GM19463 (cell line): ENCODE data around the gene TACC2.
"Not testable (repeated sequence)": the region's sequence is repeated elsewhere in the genome, so short reads cannot be mapped to it uniquely, and the experiment has no call there.

ENCODE experiments used
- ATAC-seq: cut with Tn5 transposase; IDR thresholded peaks from one replicate; pipeline ENCODE4 v1.9.1; 2021; ENCODE audit warnings: mild to moderate bottlenecking, moderate library complexity; ENCODE audit not compliant: unreplicated experiment

The TACC2 gene

GRCh38 chr10:122185643-122186042 is 196.7 kb downstream of the TACC2 start:
- no peak for ATAC-seq

DNA sequence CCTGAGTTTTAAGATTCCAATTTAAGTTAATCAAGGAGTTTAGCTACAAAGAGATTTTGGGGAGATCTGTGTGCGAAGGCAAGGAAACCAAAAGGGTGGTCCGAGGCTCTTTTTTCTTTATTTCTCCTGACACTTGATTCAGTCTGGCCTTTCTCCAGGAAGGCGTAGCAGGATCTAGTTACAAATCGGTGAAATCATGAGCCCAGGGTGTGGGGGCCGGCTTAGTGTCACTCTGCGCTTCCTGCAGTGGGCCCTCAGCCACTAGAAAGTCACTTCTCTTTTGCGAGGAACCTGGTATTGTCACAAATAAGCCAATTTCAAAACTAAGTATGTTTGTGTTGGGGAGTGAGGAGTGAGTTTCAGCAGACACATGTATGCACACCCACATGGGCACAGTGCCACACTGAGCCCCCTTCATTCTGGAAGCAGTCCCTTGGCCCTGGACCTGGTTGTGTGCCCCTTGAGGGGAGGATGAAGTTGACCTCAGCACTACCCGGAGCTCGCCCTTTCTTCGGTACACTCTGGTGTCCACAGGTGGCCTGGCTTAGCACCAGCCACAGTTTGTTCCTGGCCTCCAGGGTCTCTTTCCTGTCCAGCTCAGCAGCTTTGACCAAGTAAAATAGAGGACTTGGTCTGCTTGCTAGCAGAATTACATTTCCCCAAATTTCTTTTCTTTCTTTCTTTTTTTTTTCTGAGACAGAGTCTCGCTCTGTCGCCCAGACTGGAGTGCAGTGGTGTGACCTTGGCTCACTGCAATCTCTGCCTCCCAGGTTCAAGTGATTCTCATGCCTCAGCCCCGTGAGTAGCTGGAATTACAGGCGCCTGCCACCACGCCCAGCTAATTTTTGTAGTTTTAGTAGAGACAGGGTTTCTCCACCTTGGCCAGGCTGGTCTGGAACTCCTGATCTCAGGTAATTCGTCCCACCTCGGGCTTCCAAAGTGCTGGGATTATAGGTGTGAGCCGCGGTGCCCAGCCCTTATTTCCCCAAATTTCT is 198.2 kb downstream of the TACC2 start:
- ATAC-seq, result no peak

GRCh38 chr10:122188706-122189105 is 199.7 kb downstream of the TACC2 start:
- no peak for ATAC-seq

DNA sequence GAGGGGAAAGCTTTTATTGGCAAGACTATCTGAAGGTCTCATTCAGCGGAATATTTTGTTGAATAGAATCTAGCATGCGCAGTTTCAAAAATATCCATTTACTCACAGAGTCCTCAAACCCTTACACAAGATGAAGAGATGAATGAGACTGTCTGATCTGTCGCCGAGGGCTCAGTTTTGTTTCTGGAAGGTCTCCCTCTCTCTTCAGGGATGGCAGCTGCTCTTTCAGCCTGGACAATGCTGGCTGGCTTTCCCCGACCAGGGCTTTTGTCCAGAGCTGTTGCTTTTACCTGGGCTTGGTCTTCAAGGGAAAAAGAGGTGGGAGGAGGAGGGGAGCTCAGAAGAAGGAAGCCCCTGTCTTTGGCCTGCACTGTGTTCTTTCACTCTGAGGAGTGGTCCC is 200.2 kb downstream of the TACC2 start:
- ATAC-seq, result no peak

- no peak for ATAC-seq
These were observed 201.4 kb downstream of the TACC2 start for GRCh38 chr10:122190176-122190943.

- no peak for ATAC-seq
These were observed 203.1 kb downstream of the TACC2 start for GRCh38 chr10:122191936-122192541.

GRCh38 chr10:122194251-122194650 is 205.3 kb downstream of the TACC2 start:
- no peak for ATAC-seq

DNA sequence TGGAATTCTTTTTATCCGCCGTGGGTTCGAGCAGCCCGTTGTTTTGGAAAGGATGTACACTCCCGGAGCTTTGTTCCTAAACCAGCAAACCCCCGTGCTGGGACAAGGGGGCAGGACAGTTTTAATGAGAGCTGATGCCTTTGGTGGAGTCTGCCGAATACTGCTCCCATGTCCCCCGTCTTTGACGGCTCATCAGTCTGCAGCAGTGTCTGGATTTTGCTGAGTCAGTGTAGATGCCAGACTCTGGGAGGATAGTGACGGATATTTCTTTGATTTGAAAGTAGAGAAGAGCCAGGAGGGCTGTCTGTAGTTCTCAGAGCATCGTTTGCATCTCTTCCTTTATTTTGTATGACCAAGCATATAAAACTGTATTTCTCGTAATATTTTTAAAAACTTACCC is 207.3 kb downstream of the TACC2 start:
- ATAC-seq, result no peak

DNA sequence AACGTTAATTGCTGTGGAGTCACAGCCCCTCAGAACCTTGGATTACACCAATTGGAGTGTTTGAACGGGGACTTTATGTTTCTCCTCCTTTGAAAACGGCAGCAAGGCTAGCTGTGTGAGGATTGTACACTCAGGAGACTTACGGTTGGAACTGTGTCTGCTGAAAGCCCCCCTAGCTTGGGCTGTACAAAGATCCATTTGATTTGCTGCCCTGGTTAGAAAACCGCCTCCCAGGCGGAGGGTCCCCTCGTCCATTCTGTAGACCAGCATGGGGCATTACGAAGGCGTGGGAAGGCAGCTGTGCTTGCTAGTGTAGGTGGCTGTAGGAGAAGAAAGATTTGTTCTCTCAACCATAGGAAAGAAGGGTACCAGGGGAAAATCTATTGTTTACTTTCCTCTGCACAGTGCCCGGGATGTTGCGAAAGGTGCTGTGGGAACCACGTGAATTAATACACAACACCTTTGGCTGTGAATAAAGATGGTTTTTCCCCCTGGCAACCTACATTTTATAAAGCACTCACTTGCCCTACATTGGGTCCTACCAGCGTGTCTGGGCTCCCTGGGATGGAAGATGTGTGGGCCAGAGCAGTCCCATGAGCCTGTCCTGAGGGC is 208.8 kb downstream of the TACC2 start:
- ATAC-seq, result no peak

GRCh38 chr10:122198631-122199030 is 209.7 kb downstream of the TACC2 start:
- ATAC-seq, result no peak

- ATAC-seq, result no peak
These were observed 210.1 kb downstream of the TACC2 start for GRCh38 chr10:122199070-122199469.

- ATAC-seq, result no peak
These were observed 210.7 kb downstream of the TACC2 start for GRCh38 chr10:122199689-122200088.

DNA sequence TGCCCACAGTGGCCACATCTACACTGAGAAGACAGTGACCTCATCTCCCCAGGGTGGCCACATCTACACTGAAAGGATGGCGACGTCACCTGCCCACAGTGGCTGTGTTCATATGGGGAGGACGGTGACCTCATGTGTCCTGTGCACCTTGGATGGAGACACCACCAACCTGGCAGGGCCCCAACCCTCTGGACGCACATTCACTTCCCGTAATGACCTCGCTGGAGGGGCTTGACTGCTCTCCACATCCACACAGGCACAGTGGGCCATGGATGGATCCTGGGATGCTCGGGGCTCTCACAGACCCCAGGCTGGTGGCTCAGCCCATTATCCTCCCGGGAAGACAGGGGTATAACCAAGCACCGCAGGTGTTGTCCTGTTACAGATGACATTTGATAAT is 212.4 kb downstream of the TACC2 start:
- ATAC-seq, result no peak

GRCh38 chr10:122203180-122203579 is 214.2 kb downstream of the TACC2 start:
- ATAC-seq, result not testable (repeated sequence)

- no peak for ATAC-seq
These were observed 215.9 kb downstream of the TACC2 start for GRCh38 chr10:122204691-122205489.

DNA sequence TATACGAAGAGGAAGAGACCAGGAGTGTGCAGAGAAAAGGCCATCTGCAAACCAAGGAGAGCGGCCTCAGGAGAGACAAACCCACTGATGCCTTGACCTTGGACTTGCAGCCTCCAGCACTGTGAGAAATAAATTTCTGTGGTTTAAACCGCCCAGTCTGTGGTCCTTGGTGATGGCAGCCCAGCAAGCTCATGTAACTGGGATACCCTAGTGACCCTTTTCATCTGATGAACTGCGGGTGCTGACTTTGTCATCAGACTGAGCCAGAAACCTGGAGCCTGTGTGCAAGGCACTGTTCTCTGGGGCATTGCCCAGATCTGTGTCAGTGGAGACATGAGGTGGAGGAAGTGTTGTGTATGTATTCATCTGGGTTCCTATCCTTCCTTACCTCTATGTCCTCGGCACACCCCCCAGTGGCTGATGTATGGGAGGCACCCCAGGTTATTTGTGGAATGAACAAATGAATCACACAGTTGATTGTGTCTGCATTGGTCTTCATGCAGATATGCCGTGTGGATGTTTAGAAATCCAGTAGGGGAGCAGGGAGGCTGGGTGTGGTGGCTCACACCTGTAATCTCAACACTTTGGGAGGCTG is 217.6 kb downstream of the TACC2 start:
- no peak for ATAC-seq

DNA sequence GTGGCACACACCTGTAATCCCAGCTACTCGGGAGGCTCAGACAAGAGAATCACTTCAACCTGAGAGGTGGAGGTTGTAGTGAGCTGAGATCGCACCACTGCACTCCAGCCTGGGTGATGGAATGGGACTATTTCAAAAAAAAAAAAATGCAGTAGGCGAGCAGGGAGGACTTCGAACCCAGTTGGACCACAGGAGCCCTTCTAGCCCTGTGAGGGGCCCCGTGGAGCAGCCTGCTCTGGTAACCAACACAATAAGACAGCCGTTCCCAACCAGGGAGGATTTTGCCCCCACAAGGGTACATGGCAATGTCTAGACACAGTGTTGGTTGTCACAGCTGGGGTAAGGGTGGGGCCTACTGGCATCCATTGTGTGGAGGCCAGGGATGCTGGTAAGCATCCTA is 218.2 kb downstream of the TACC2 start:
- ATAC-seq, result no peak

GRCh38 chr10:122207596-122207995 is 218.6 kb downstream of the TACC2 start:
- ATAC-seq, result no peak

GRCh38 chr10:122208571-122209430 is 219.8 kb downstream of the TACC2 start:
- no peak for ATAC-seq
